ENCODE measurements around the gene LARGE1. TPM values are rescaled to one million over a fixed set of nuclear protein-coding genes. Genes with fewer than 3 reads are reported as not detected.

LARGE1 gene
- total RNA-seq, 1 experiment from 2014 or later = 1.5 TPM

GRCh38 chr22:33584152-33584551 lies 336.1 kb downstream of the LARGE1 start:
- Histone ChIP-seq H3K9me2 (ENCODE audit: insufficient read depth) (no peaks in the 10 kb centered on the region), H2AFZ (ENCODE audit: low read depth, low read length, poor library complexity, severe bottlenecking) (no peak overlapping the region), H3K4me3 (replicated peaks in 1 of 2; ENCODE audit: low read depth in 1 of 2, low read length in 2 of 2) (no peak overlapping the region), H3K27ac (ENCODE audit: low read depth, low read length) (no peak overlapping the region), H3K4me1 (ENCODE audit: control insufficient read depth in 1 of 2, insufficient read depth in 2 of 2, low read length in 2 of 2) (no peaks in the 10 kb centered on the region), H3K9ac (ENCODE audit: low read length) (no peak overlapping the region), H3K79me2 (ENCODE audit: insufficient read depth, low read length) (no peaks in the 10 kb centered on the region), H4K20me1 (ENCODE audit: insufficient read depth) (no peaks in the 10 kb centered on the region), H3K4me2 (ENCODE audit: low read length) (no peak overlapping the region), H3K9me3 (ENCODE audit: control insufficient read depth in 1 of 2, insufficient read depth in 1 of 2, low read depth in 1 of 2, low read length in 2 of 2) (peaks cover 4 to 21% of the 10 kb centered on the region in 2 experiments; a peak in 2 of 4 replicates), H3K27me3 (ENCODE audit: insufficient read depth, low read length) (no peaks in the 10 kb centered on the region), H3K36me3 (ENCODE audit: control insufficient read depth in 1 of 2, insufficient read depth in 2 of 2, low read length in 2 of 2) (no peaks in the 10 kb centered on the region)
- POLR2A ChIA-PET = no interaction called here
- CTCF ChIA-PET = no interaction called here
- RAD21 ChIA-PET (ENCODE audit: low non-redundant PET in 1 of 2, low total read pairs in 2 of 2, uncharacterized antibody in 2 of 2, unreplicated experiment in 2 of 2) = no interaction called here
- no TSS peak for BruUV-seq (replicated peaks)
- ATAC-seq (no peak), DNase-seq (ENCODE audit: low read depth, low spot score) (no peak)
- intact Hi-C loops (cut with micrococcal nuclease) = no loop called here
- no peak for TF ChIP-seq ZFX (IDR thresholded peaks at IDR 0.05)
- TF ChIP-seq YY1 (IDR thresholded peaks at IDR 0.05; ENCODE audit: extremely low read depth, insufficient replicate concordance, low read depth, low read length) = no peak
- TF ChIP-seq EGR1 (IDR thresholded peaks at IDR 0.05; ENCODE audit: low read depth) = no peak
- no peak for TF ChIP-seq FOSL1 (IDR thresholded peaks at IDR 0.05; ENCODE audit: low read depth)

GRCh38 chr22:33582822-33583400 lies 337.4 kb downstream of the LARGE1 start:
- CTCF ChIA-PET = no interaction called here
- ATAC-seq (no peak), DNase-seq (ENCODE audit: low read depth, low spot score) (no peak)

More at GRCh38 chr22:33582822-33583400, 337.4 kb downstream of the LARGE1 start:
- intact Hi-C loops (cut with micrococcal nuclease) = no loop called here
- no peak overlapping the region for H3K4me2 ChIP-seq (ENCODE audit: low read length)
- no peak overlapping the region for H3K4me3 ChIP-seq (replicated peaks in 1 of 2; ENCODE audit: low read depth in 1 of 2, low read length in 2 of 2)
- H3K79me2 ChIP-seq (ENCODE audit: insufficient read depth, low read length) = no peaks in the 10 kb centered on the region
- H3K27ac ChIP-seq (ENCODE audit: low read depth, low read length) = no peak overlapping the region
- no TSS peak for BruUV-seq (replicated peaks)
- TF ChIP-seq EGR1 (IDR thresholded peaks at IDR 0.05; ENCODE audit: low read depth) = no peak
- TF ChIP-seq SP1 (IDR thresholded peaks at IDR 0.05; ENCODE audit: low read depth) = no peak
- no peak for TF ChIP-seq SRF (IDR thresholded peaks at IDR 0.05; ENCODE audit: low read depth)
- TF ChIP-seq ZBTB33 (IDR thresholded peaks at IDR 0.05; ENCODE audit: extremely low read depth, insufficient replicate concordance, low read length) = no peak
- TF ChIP-seq ATF3 (IDR thresholded peaks at IDR 0.05) = no peak
- TF ChIP-seq JUND (IDR thresholded peaks at IDR 0.05) = no peak
- TF ChIP-seq ZFX (IDR thresholded peaks at IDR 0.05) = no peak
- TF ChIP-seq POLR2A (IDR thresholded peaks at IDR 0.05; ENCODE audit: borderline replicate concordance, extremely low read depth, insufficient read depth, insufficient read length) = no peak
- no peak for TF ChIP-seq CBX3 (IDR thresholded peaks at IDR 0.05; ENCODE audit: low read depth)
- no peak for TF ChIP-seq CTCF (IDR thresholded peaks at IDR 0.05 in 2 of 3, conservative IDR thresholded peaks at IDR 0.05 in 1 of 3; ENCODE audit: borderline replicate concordance in 1 of 3, insufficient read depth in 1 of 3, low read depth in 2 of 3, low read length in 2 of 3)
- TF ChIP-seq YY1 (IDR thresholded peaks at IDR 0.05; ENCODE audit: extremely low read depth, insufficient replicate concordance, low read depth, low read length) = no peak
- TF ChIP-seq ZNF274 (IDR thresholded peaks at IDR 0.05; ENCODE audit: low read depth, low read length) = no peak
- no peak for TF ChIP-seq SIN3A (IDR thresholded peaks at IDR 0.05; ENCODE audit: low read depth)
- TF ChIP-seq EZH2phosphoT487 (IDR thresholded peaks at IDR 0.05; ENCODE audit: borderline replicate concordance) = no peak
- no peak for TF ChIP-seq RAD21 (IDR thresholded peaks at IDR 0.05; ENCODE audit: low read depth)
- H2AFZ ChIP-seq (ENCODE audit: low read depth, low read length, poor library complexity, severe bottlenecking) = no peak overlapping the region
- no peak overlapping the region for H3K9ac ChIP-seq (ENCODE audit: low read length)
- ChIA-PET POLR2A (no interaction called here), RAD21 (ENCODE audit: low non-redundant PET in 1 of 2, low total read pairs in 2 of 2, uncharacterized antibody in 2 of 2, unreplicated experiment in 2 of 2) (no interaction called here)
- peaks cover 0 to 11% of the 10 kb centered on the region in 2 experiments; a peak in 2 of 4 replicates for H3K9me3 ChIP-seq (ENCODE audit: control insufficient read depth in 1 of 2, insufficient read depth in 1 of 2, low read depth in 1 of 2, low read length in 2 of 2)
- H3K9me2 ChIP-seq (ENCODE audit: insufficient read depth) = no peaks in the 10 kb centered on the region
- H4K20me1 ChIP-seq (ENCODE audit: insufficient read depth) = no peaks in the 10 kb centered on the region
- no peaks in the 10 kb centered on the region for H3K36me3 ChIP-seq (ENCODE audit: control insufficient read depth in 1 of 2, insufficient read depth in 2 of 2, low read length in 2 of 2)
- H3K27me3 ChIP-seq (ENCODE audit: insufficient read depth, low read length) = no peaks in the 10 kb centered on the region
- no peaks in the 10 kb centered on the region for H3K4me1 ChIP-seq (ENCODE audit: control insufficient read depth in 1 of 2, insufficient read depth in 2 of 2, low read length in 2 of 2)
